VCaP (cell line): Measurements from ENCODE around the gene IL31.

ENCODE experiments used
- H3K27ac ChIP-seq: fragments of 450-650 bp; 2 replicates; pipeline ENCODE4 v1.5.1; 2017
- TF ChIP-seq, protein P1 (sequence below): fragments of 450-650 bp; conservative IDR thresholded peaks from 2 replicates; pipeline ENCODE4 v1.5.1; 2017; ENCODE audit warnings: mild to moderate bottlenecking, moderate library complexity

Gene IL31

DNA sequence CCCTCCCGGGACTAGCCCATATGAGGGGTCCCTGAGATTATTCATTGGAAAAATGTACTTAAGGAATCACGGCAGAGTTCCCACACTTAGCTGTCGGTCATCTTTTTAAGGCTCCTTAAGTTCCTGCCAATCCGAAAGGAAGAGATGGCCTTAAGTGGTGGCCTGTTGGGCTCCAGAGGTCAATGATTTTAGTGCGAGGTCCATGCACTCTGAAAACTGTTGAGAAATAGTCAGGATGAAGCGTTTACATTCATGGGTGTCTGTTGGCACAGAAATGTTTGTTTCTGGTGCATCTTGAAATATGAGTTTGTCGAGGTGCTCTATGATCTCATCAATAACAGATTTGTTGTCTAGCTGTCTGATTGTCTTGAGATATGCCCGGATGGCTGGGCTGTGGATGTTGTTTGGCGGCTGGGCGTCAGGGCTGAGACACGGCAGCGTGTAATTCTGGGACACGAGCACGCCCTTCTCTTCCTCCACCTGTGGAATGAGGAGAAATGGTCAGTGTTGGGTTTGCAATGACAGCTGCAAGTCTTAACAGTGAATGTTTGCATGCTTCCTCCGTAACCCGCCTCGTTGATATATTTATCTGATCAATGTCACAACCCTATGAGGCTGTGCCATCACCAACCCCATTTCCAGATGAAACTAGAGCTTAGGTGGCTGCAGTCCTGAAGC lies 1.6 kb downstream of the IL31 start:
- TF ChIP-seq, protein P1, sequence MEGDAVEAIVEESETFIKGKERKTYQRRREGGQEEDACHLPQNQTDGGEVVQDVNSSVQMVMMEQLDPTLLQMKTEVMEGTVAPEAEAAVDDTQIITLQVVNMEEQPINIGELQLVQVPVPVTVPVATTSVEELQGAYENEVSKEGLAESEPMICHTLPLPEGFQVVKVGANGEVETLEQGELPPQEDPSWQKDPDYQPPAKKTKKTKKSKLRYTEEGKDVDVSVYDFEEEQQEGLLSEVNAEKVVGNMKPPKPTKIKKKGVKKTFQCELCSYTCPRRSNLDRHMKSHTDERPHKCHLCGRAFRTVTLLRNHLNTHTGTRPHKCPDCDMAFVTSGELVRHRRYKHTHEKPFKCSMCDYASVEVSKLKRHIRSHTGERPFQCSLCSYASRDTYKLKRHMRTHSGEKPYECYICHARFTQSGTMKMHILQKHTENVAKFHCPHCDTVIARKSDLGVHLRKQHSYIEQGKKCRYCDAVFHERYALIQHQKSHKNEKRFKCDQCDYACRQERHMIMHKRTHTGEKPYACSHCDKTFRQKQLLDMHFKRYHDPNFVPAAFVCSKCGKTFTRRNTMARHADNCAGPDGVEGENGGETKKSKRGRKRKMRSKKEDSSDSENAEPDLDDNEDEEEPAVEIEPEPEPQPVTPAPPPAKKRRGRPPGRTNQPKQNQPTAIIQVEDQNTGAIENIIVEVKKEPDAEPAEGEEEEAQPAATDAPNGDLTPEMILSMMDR, result no peak

DNA sequence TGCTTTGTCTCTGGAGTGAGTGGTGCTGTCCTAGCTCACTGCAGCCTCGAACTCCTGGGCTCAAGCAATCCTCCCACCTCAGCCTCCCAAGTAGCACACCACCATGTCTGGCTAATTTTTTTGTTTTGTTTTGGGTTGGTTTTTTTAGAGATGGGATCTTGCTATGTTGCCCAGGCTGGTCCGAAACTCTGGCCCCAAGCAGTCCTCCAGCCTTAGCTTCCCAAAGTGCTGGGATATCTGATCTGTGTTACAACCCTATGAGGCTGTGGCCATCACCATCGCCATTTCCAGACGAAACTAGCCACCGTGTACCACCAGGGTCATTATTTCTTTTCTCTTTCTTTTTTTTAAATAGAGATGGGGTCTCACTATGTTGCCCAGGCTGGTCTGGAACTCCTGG lies 2.6 kb downstream of the IL31 start:
- TF ChIP-seq, protein P1, result no peak
- H3K27ac ChIP-seq, result no peak overlapping the region

More for the DNA sequence above, 1.6 kb downstream of the IL31 start:
- H3K27ac ChIP-seq, result no peak overlapping the region

DNA sequence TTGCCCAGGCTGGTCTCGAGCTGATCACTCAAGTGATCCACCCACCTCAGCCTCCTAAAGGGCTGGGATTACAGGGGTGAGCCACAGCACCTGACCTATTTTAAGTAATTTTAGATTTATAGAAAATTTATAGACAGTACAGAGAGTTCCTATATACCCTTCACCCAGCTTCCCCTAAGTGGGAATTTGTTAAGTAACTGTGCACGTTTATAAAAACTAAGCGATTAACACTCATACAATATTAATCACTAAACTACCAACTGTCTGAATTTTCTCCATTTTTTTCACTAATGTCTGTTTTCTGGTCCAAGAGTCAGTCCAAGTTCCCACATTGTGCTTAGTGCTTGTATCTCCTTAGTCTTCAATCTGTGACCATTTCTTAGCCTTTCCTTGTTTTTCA lies 5.5 kb downstream of the IL31 start:
- no peak overlapping the region for H3K27ac ChIP-seq
- TF ChIP-seq, protein P1, result no peak

DNA sequence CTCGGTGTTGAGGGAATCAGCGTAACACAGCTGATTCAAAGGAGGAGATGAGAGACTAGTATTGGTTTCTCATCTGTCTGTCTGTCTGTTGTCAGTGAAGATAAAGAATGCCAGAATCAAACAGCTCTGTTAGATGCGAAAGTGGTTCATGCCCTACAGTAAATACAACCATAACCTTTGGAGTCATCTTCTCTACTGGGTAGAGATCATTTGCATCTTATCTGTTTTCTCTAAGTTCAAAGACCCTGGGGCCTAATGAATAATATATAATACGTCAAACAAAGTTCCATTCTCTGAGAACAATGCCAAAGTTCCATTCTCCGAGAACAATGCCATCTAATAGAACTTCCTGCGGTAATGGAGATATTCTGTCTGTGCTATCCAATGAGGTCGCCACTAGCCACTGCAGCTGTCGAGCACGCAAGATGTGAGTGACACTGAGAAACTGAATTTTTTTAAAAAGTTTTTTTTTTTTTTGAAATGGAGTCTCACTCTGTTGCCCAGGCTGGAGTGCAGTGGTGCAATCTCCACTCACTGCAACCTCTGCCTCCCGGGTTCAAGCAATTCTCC lies 6.6 kb downstream of the IL31 start:
- no peak overlapping the region for H3K27ac ChIP-seq
- TF ChIP-seq, protein P1, result no peak

DNA sequence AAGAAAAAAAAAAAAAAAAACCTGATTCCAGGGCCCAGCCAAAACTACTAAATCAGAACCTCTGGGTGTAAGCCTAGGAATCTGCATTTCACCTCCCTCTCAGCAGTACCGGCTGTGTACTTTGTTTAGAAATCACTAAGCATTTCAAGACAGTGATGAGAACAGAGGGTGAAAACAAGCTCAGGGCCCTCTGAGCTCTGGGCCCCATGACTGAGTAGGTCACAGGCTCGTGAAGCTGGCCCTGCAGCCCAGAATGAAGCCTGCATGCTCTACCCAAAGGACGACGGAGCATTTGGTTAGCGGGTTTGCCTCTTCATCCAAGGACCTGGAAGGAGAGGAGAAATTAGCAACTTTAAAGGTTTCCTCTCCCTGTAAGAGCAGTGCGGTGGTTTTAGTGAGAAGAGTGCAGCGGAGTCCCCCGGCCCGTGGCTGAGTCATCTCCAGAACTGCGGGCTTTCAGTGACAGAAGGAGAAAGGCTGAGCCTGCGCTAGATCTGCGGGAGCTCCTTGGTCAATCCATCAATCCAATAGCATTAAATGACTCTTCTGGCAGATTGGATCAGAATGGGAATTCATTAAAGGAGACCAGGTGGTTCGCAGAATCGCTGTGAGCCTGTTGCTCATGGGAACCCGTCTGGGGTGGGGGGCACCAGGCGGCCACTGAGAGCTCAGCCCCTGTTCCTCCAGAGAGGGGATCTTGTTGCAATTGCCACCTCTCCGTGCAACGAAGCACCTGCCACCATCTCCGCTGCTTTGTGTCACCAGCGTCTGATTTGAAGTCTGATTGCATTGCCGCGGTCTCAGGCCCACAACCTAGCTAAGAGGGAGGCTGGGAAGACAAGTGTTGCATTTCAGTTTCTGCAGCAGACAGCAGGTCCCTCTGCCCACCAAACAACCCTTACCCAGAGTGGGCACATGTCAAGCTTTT lies 7.3 kb downstream of the IL31 start:
- TF ChIP-seq, protein P1, result no peak
- no peak overlapping the region for H3K27ac ChIP-seq

DNA sequence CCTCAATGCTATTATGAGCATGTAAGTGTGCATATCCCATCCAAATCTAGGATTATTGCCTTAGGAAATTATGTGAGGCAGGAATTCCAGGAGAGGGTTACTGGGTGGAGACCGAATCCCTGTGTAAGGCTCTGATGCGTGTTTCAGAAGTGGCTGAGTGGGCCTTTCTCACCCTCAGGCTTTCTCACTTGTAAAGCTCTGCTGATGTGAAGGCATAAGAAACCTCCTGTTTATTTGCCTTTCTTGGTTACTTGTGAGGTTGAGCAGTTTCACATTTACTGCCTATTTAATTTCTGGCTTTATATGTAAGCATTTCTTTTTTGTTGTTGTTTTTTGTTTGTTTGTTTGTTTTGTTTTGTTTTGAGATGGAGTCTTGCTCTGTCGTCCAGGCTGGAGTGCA lies 11.0 kb downstream of the IL31 start:
- no peak overlapping the region for H3K27ac ChIP-seq
- TF ChIP-seq, protein P1, result no peak

DNA sequence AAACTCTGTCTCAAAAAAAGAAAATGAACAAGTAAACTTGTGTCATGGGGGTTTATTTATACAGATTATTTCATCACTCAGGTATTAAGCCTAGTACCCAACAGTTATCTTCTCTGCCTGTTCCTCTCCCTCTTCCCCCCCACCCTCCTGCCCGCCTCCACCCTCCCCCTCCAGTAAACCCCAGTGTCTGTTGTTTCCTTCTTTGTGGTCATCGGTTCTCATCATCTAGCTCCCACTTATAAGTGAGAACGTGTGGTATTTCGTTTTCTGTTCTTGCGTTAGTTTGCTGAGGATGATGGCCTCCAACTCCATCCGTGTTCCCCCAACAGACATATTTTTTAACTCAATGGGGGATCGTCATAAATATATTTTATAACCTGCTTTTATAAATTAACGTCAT lies 12.3 kb downstream of the IL31 start:
- H3K27ac ChIP-seq, result no peak overlapping the region
- TF ChIP-seq, protein P1, result no peak
